BJ (cell line): ENCODE measurements around the gene RASGRP2. TPM values are rescaled to one million over a fixed set of nuclear protein-coding genes. Genes with fewer than 3 reads are reported as not detected.

ENCODE experiments used
- CTCF ChIA-PET: fragments of 350-600 bp; formaldehyde crosslinking; extraction: SDS; loops from one replicate; lab custom pipeline; 2021; ENCODE audit warnings: antibody characterized with exemption, inconsistent platforms; lab: Yijun Ruan, JAX
- POLR2A ChIA-PET: fragments of 300-600 bp; sonication (Branson Sonifier 250); formaldehyde crosslinking; extraction: SDS; loops from one replicate; lab custom pipeline; 2021; ENCODE audit warnings: antibody characterized with exemption; lab: Charles Lee
- DNase-seq: peaks from one replicate; pipeline ENCODE4 v3.0.0-alpha.2; 2011; ENCODE audit warnings: low read depth
- H3K27me3 ChIP-seq: 2 replicates; pipeline ENCODE4 v1.6.0; 2011; ENCODE audit warnings: low read length; ENCODE audit not compliant: control insufficient read depth, insufficient read depth
- H3K36me3 ChIP-seq: 2 replicates; pipeline ENCODE4 v1.5.1; 2011; ENCODE audit warnings: low read length; ENCODE audit not compliant: control insufficient read depth, insufficient read depth
- H3K4me3 ChIP-seq: 2 replicates; pipeline ENCODE4 v1.5.1; 2011; ENCODE audit warnings: low read depth, mild to moderate bottlenecking, control low read depth, low read length
- CTCF ChIP-seq: IDR thresholded peaks from 2 replicates; pipeline ENCODE4 v1.5.1; 2011; ENCODE audit warnings: low read depth, mild to moderate bottlenecking, control low read depth, inconsistent platforms, low read length, moderate library complexity; ENCODE audit not compliant: insufficient read depth
- polyA plus RNA-seq: library from polyadenylated mRNA; depleted of rRNA; stranded (reverse); fragments of >200 nt; gene quantifications from 2 replicates; pipeline ENCODE4 v1.2.3, GENCODE V29; 2011

RASGRP2 gene
- polyA plus RNA-seq, 1 experiment, result 5.3 TPM

- Histone ChIP-seq H3K27me3 (no peaks in the 10 kb centered on the region), H3K4me3 (no peak overlapping the region), H3K36me3 (peaks cover 10% of the 10 kb centered on the region)
- ChIA-PET CTCF (interaction anchor here (0.7 kb wide), 1 partner anchor 60 kb away, joined by 3 read pairs; no protein-coding TSS in a partner anchor), POLR2A (no interaction called here)
- no peak for TF ChIP-seq CTCF
- DNase-seq, result no peak
Measured at GRCh38 chr11:64789331-64790204, 45.6 kb upstream of the RASGRP2 start.

- ChIA-PET CTCF (interaction anchor here (0.7 to 1.5 kb wide), 4 partner anchors 15 to 61 kb away, joined by 3 read pairs; no protein-coding TSS in a partner anchor), POLR2A (no interaction called here)
- no peak for TF ChIP-seq CTCF
- Histone ChIP-seq H3K36me3 (peaks cover 10% of the 10 kb centered on the region), H3K4me3 (no peak overlapping the region), H3K27me3 (no peaks in the 10 kb centered on the region)
- no peak for DNase-seq
Measured at GRCh38 chr11:64788321-64789215, 44.6 kb upstream of the RASGRP2 start.

- CTCF ChIA-PET, result interaction anchor here (0.7 to 1.5 kb wide), 3 partner anchors 16 to 40 kb away, joined by 3 read pairs; no protein-coding TSS in a partner anchor
- no peak for DNase-seq
- TF ChIP-seq CTCF, result peak; percentile 85
- POLR2A ChIA-PET, result no interaction called here
- H3K27me3 ChIP-seq, result no peaks in the 10 kb centered on the region
- H3K36me3 ChIP-seq, result peaks cover 10% of the 10 kb centered on the region
- no peak overlapping the region for H3K4me3 ChIP-seq
Measured at GRCh38 chr11:64787526-64788320, 43.8 kb upstream of the RASGRP2 start.

GRCh38 chr11:64786308-64786707 is 42.4 kb upstream of the RASGRP2 start:
- DNase-seq, result no peak
- no peak for TF ChIP-seq CTCF
- Histone ChIP-seq H3K27me3 (no peaks in the 10 kb centered on the region), H3K36me3 (peaks cover 10% of the 10 kb centered on the region), H3K4me3 (no peak overlapping the region)
- ChIA-PET CTCF (interaction anchor here (0.7 to 1.1 kb wide), 5 partner anchors 8 to 333 kb away, joined by 3 read pairs; no protein-coding TSS in a partner anchor), POLR2A (no interaction called here)
